NK-92 (cell line): Measurements from ENCODE around the gene TMED8.
"Not testable (repeated sequence)": the region's sequence is repeated elsewhere in the genome, so short reads cannot be mapped to it uniquely, and the experiment has no call there.

Experiments
- DNase-seq: peaks from one replicate; lab custom pipeline; 2025; ENCODE audit not compliant: unreplicated experiment; lab: John Stamatoyannopoulos, UW

Gene TMED8

GRCh38 chr14:77364146-77364545 lies 12.7 kb downstream of the TMED8 start:
- no peak for DNase-seq

- no peak for DNase-seq
Observed at GRCh38 chr14:77359626-77360025, 17.3 kb downstream of the TMED8 start.

- DNase-seq, result no peak
Observed at GRCh38 chr14:77356899-77357298, 20.0 kb downstream of the TMED8 start.

GRCh38 chr14:77355811-77356210 lies 21.1 kb downstream of the TMED8 start:
- no peak for DNase-seq

GRCh38 chr14:77353469-77354141 lies 23.3 kb downstream of the TMED8 start:
- no peak for DNase-seq

GRCh38 chr14:77347751-77348150 lies 29.1 kb downstream of the TMED8 start:
- DNase-seq, result no peak

GRCh38 chr14:77346495-77346894 lies 30.4 kb downstream of the TMED8 start:
- no peak for DNase-seq

GRCh38 chr14:77344377-77344996 lies 32.4 kb downstream of the TMED8 start:
- no peak for DNase-seq

GRCh38 chr14:77343662-77344061 lies 33.2 kb downstream of the TMED8 start:
- DNase-seq, result no peak

- DNase-seq, result no peak
Observed at GRCh38 chr14:77342726-77343397, 34.0 kb downstream of the TMED8 start.

GRCh38 chr14:77340389-77340788 lies 36.5 kb downstream of the TMED8 start:
- DNase-seq, result no peak

- no peak for DNase-seq
Observed at GRCh38 chr14:77339407-77339806, 37.5 kb downstream of the TMED8 start.

- DNase-seq, result no peak
Observed at GRCh38 chr14:77338302-77338701, 38.6 kb downstream of the TMED8 start.

GRCh38 chr14:77337880-77338279 lies 39.0 kb downstream of the TMED8 start:
- no peak for DNase-seq

- not testable (repeated sequence) for DNase-seq
Observed at GRCh38 chr14:77337255-77337654, 39.6 kb downstream of the TMED8 start.

GRCh38 chr14:77335576-77335975 lies 41.3 kb downstream of the TMED8 start:
- no peak for DNase-seq

GRCh38 chr14:77329872-77330271 lies 47.0 kb downstream of the TMED8 start:
- DNase-seq, result no peak

GRCh38 chr14:77327111-77327510 lies 49.8 kb downstream of the TMED8 start:
- DNase-seq, result no peak

- DNase-seq, result no peak
Observed at GRCh38 chr14:77325746-77326094, 51.2 kb downstream of the TMED8 start.

- DNase-seq, result no peak
Observed at GRCh38 chr14:77324816-77325745, 51.8 kb downstream of the TMED8 start.

- DNase-seq, result no peak
Observed at GRCh38 chr14:77324289-77324688, 52.6 kb downstream of the TMED8 start.
